Measurements from ENCODE around the gene SLC39A10. TPM values are rescaled to one million over a fixed set of nuclear protein-coding genes. Genes with fewer than 3 reads are reported as not detected.

SLC39A10 gene
- total RNA-seq, 1 experiment from 2014 or later: 167 TPM

- no peak for DNase-seq (ENCODE audit: low spot score)
- no peak for TF ChIP-seq CDX4 (CRISPR knock-in tag; IDR thresholded peaks at IDR 0.05; ENCODE audit: borderline replicate concordance)
- TF ChIP-seq HMGXB4 (CRISPR knock-in tag; IDR thresholded peaks at IDR 0.05): no peak
- TF ChIP-seq ZNF416 (CRISPR knock-in tag; IDR thresholded peaks at IDR 0.05): no peak
- no peak for TF ChIP-seq IRF1 (CRISPR knock-in tag; IDR thresholded peaks at IDR 0.05)
- no peak for TF ChIP-seq E2F1 (CRISPR knock-in tag; IDR thresholded peaks at IDR 0.05)
- Mint-ChIP-seq H3K36me3 (no peaks in the 10 kb centered on the region), H3K4me3 (no peak overlapping the region), H3K9me3 (peaks cover 12% of the 10 kb centered on the region), H3K27ac (no peak overlapping the region), H3K27me3 (ENCODE audit: low read depth) (no peaks in the 10 kb centered on the region), H3K4me1 (peaks cover 11% of the 10 kb centered on the region; the same call in 1 of the 2 replicates)
- POLR2A ChIA-PET: no interaction called here
- ATAC-seq: no peak; the same call in 1 of the 2 replicates
- CTCF ChIA-PET: interaction anchor here (1.0 kb wide), 1 partner anchor 310 kb away, joined by 3 read pairs; the partner anchor contains the start of gene DNAH7
Measured at GRCh38 chr2:195758846-195759245, 101.8 kb downstream of the SLC39A10 start.

GRCh38 chr2:195759877-195760276, 102.9 kb downstream of the SLC39A10 start:
- no peak overlapping the region for H3K4me3 Mint-ChIP-seq
- CTCF ChIA-PET: interaction anchor here (0.6 to 1.2 kb wide), 3 partner anchors 83 to 109 kb away, joined by 3 to 4 read pairs (median 3); no protein-coding TSS in a partner anchor
- POLR2A ChIA-PET: no interaction called here
- H3K27me3 Mint-ChIP-seq (ENCODE audit: low read depth): no peaks in the 10 kb centered on the region
- peaks cover 20% of the 10 kb centered on the region for H3K9me3 Mint-ChIP-seq
- ATAC-seq (peak; percentile 73), DNase-seq (ENCODE audit: low spot score) (no peak)
- peaks cover 6% of the 10 kb centered on the region for H3K36me3 Mint-ChIP-seq
- peaks cover 11% of the 10 kb centered on the region; the same call in 1 of the 2 replicates for H3K4me1 Mint-ChIP-seq
- no peak for TF ChIP-seq ZNF232 (CRISPR knock-in tag; IDR thresholded peaks at IDR 0.05)
- no peak for TF ChIP-seq ZNF317 (CRISPR knock-in tag; IDR thresholded peaks at IDR 0.05; ENCODE audit: borderline replicate concordance, low read depth)
- no peak for TF ChIP-seq FOXJ3 (CRISPR knock-in tag; IDR thresholded peaks at IDR 0.05; ENCODE audit: borderline replicate concordance)
- no peak for TF ChIP-seq JAZF1 (CRISPR knock-in tag; IDR thresholded peaks at IDR 0.05)
- TF ChIP-seq GRHL2 (CRISPR knock-in tag; IDR thresholded peaks at IDR 0.05; ENCODE audit: insufficient replicate concordance, severe bottlenecking): no peak
- TF ChIP-seq ZNF281 (CRISPR knock-in tag; IDR thresholded peaks at IDR 0.05): no peak
- TF ChIP-seq ZNF396 (CRISPR knock-in tag; IDR thresholded peaks at IDR 0.05; ENCODE audit: borderline replicate concordance): no peak
- TF ChIP-seq SOX15 (CRISPR knock-in tag; IDR thresholded peaks at IDR 0.05): no peak
- no peak for TF ChIP-seq ZBTB43 (CRISPR knock-in tag; IDR thresholded peaks at IDR 0.05)
- TF ChIP-seq CTCF (IDR thresholded peaks at IDR 0.05): no peak
- TF ChIP-seq ZNF416 (CRISPR knock-in tag; IDR thresholded peaks at IDR 0.05): no peak
- no peak for TF ChIP-seq ATF2 (CRISPR knock-in tag; IDR thresholded peaks at IDR 0.05; ENCODE audit: borderline replicate concordance, low read depth)
- no peak for TF ChIP-seq ZNF425 (CRISPR knock-in tag; conservative IDR thresholded peaks at IDR 0.05)
- TF ChIP-seq ZNF138 (CRISPR knock-in tag; conservative IDR thresholded peaks at IDR 0.05): no peak
- no peak for TF ChIP-seq JUN (CRISPR knock-in tag; IDR thresholded peaks at IDR 0.05)
- H3K27ac Mint-ChIP-seq: no peak overlapping the region
